Lung (tissue), 12 donors: ENCODE data around the gene MUC2. TPM values are rescaled to one million over a fixed set of nuclear protein-coding genes. Genes with fewer than 3 reads are reported as not detected.

Source experiments
- ATAC-seq: fragments of 200-7000 bp; cut with Tn5 transposase; one replicate; pipeline ENCODE4 v1.9.1; 2020; ENCODE audit warnings: moderate number of reproducible peaks; ENCODE audit not compliant: insufficient read depth, low FRiP score
- DNase-seq, 3 donors: peaks; one replicate each; pipeline ENCODE4 v3.0.0-alpha.2; 2013 to 2017
- H3K27ac ChIP-seq, 2 donors: one replicate each; pipeline ENCODE4 v1.5.1; 2013; ENCODE audit warnings: mild to moderate bottlenecking in 2 of 2, moderate library complexity in 2 of 2, control low read depth in 1 of 2, inconsistent platforms in 1 of 2, low read depth in 1 of 2, low read length in 1 of 2
- H3K27me3 ChIP-seq, 3 donors: one replicate each; pipeline ENCODE4 v1.5.1; 2013; ENCODE audit warnings: low read length in 2 of 3; ENCODE audit not compliant: control insufficient read depth in 3 of 3, insufficient read depth in 3 of 3
- H3K36me3 ChIP-seq, 4 donors: one replicate each; pipeline ENCODE4 v1.5.1; 2013; ENCODE audit warnings: low read length in 4 of 4, mild to moderate bottlenecking in 1 of 4, moderate library complexity in 1 of 4; ENCODE audit not compliant: control insufficient read depth in 4 of 4, insufficient read depth in 4 of 4
- H3K4me1 ChIP-seq, 5 donors: one replicate each; pipeline ENCODE4 v1.5.1; 2013; ENCODE audit warnings: low read length in 5 of 5, mild to moderate bottlenecking in 2 of 5, moderate library complexity in 1 of 5; ENCODE audit not compliant: control insufficient read depth in 5 of 5, insufficient read depth in 5 of 5
- H3K4me3 ChIP-seq: one replicate; pipeline ENCODE4 v1.5.1; 2013; ENCODE audit warnings: mild to moderate bottlenecking, control low read depth, moderate library complexity
- H3K9ac ChIP-seq, 2 donors: one replicate each; pipeline ENCODE4 v1.5.1; 2013; ENCODE audit warnings: low read length in 2 of 2, control low read depth in 1 of 2; ENCODE audit not compliant: insufficient read depth in 1 of 2
- H3K9me3 ChIP-seq, 4 donors: one replicate each; pipeline ENCODE4 v1.5.1; 2013; ENCODE audit warnings: low read length in 3 of 4, mild to moderate bottlenecking in 1 of 4, moderate library complexity in 1 of 4; ENCODE audit not compliant: control insufficient read depth in 4 of 4, insufficient read depth in 3 of 4
- CTCF ChIP-seq: IDR thresholded peaks from 2 replicates; pipeline ENCODE4 v1.5.1; 2012; ENCODE audit warnings: mild to moderate bottlenecking; ENCODE audit errors: control extremely low read depth, extremely low read depth
- WGBS, 2 donors: extraction: QIAGEN DNeasy Blood & Tissue Kit; methylation state at CpG; one replicate each; pipeline ENCODE4 v1.1.7; 2013; 5-methylcytosine and 5-hydroxymethylcytosine counted together
- polyA plus RNA-seq, 2 donors: library from polyadenylated mRNA; stranded (reverse); fragments of 200-250 nt; gene quantifications; one replicate each; pipeline ENCODE4 v1.2.1, GENCODE V29; 2013
- total RNA-seq, 2 donors: library from RNA; depleted of rRNA in 1 of 2; stranded (reverse); fragments of >200 nt in 1 of 2; gene quantifications; one replicate each; pipeline ENCODE4 v1.2.1, GENCODE V29; 2014 to 2021
- donor health status: control.
- donor health status: control.
- donor health status: Bipolar disorder and iron deficiency.
- donor health status: healthy.
- donor health status: DM: yes; HTN: yes; CAD: no.

MUC2 gene
- total and polyA plus RNA-seq, 4 donors, result 0.03 to 0.43 (median 0.30) TPM

DNA sequence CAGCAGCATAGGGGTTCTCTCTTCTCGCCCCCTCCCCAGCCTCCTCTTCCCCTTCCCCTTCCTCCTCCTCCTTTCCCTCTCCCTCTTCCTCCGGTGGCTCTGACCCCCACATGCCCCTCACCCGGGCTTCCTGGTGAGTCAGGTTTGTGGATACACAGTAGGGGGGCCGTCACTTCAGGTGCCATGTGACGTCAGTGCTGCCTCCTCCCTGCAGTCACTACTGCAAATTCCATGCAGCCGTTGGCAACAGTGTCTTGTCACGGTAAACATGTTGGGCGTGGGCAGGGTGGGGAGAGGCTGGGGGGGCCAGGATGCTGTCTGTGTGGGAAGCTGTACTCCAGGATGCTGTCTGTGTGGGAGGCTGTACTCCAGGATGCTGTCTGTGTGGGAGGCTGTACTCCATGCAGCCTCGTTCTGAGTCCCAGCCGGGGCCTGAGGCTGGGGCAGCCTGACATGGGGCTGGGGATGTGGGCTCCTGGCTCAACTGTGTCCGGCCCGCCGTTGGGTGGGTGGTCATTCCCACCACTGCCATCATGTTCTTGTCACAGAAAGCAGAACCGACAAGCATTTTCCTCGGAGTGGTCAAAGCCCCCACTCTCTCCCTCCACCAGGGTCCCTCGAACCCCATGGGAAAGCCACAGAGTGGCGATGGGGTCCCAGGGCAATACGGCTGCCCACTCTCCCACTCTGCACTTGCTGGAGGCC, 2.4 kb upstream of the MUC2 start:
- Histone ChIP-seq H3K27me3 (no peaks in the 10 kb centered on the region), H3K9me3 (no peaks in the 10 kb centered on the region), H3K36me3 (no peaks in the 10 kb centered on the region), H3K9ac (no peak overlapping the region), H3K4me3 (no peak overlapping the region), H3K4me1 (peaks cover 0 to 20% (median 12%) of the 10 kb centered on the region in 5 donors), H3K27ac (no peak overlapping the region)
- ATAC-seq (no peak), DNase-seq (peak in 2 of 3 donors; percentile 19 to 31)
- WGBS, 2 donors, result 64 to 77% methylated on average over 18 of the region's 18 CpGs
- no peak for TF ChIP-seq CTCF

GRCh38 chr11:1072821-1073231, 1.8 kb upstream of the MUC2 start:
- H3K9me3 ChIP-seq, result no peaks in the 10 kb centered on the region
- TF ChIP-seq CTCF, result no peak
- DNase-seq (no peak), ATAC-seq (no peak)
- H3K27ac ChIP-seq, result no peak overlapping the region
- H3K4me3 ChIP-seq, result no peak overlapping the region
- H3K36me3 ChIP-seq, result no peaks in the 10 kb centered on the region
- WGBS, 2 donors, result 85 to 89% methylated on average over 9 of the region's 9 CpGs
- peaks cover 0 to 20% (median 12%) of the 10 kb centered on the region in 5 donors for H3K4me1 ChIP-seq
- no peaks in the 10 kb centered on the region for H3K27me3 ChIP-seq
- H3K9ac ChIP-seq, result no peak overlapping the region

- Histone ChIP-seq H3K27me3 (no peaks in the 10 kb centered on the region), H3K4me1 (peaks cover 0 to 20% (median 12%) of the 10 kb centered on the region in 5 donors), H3K9me3 (no peaks in the 10 kb centered on the region), H3K9ac (no peak overlapping the region), H3K27ac (no peak overlapping the region), H3K4me3 (no peak overlapping the region), H3K36me3 (no peaks in the 10 kb centered on the region)
- TF ChIP-seq CTCF, result no peak
- ATAC-seq (peak; percentile 51), DNase-seq (peak; percentile 72 to 85 (median 72))
- WGBS, 2 donors, result 15 to 19% methylated on average over 12 to 13 of the region's 13 CpGs
These were observed 1.4 kb upstream of the MUC2 start for GRCh38 chr11:1073261-1073724.
